ENCODE measurements around the gene ABCD4.

ABCD4 gene

DNA sequence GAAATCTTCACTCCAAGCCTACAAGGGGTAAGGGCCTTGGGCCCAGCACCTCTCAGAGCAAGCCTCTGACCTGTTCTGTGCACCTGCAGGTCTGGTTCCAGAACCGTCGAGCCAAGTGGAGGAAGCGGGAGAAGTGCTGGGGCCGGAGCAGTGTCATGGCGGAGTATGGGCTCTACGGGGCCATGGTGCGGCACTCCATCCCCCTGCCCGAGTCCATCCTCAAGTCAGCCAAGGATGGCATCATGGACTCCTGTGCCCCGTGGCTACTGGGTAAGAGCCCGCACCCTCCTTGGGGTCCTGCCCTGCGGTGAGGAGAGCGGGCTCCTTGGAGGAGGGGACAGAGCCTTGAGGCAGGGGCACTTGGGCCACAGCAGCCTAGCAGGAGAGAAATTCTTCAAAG, 43.2 kb downstream of the ABCD4 start:
- no peak for DNase-seq (ENCODE audit: low spot score)

DNA sequence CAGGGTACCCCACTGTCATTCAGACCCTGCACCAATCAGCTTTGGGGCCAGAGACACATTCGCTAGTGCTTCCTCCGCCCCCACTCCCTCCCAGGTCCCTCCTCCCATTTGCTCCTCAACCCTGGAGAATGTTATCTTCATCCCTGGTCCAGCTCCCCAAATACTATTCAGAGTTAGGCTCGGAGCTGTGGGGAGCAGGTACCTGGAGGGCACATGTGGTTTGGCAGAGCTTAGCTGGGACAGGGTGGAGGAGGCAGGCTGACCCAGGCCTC, 44.0 kb downstream of the ABCD4 start:
- no peak for DNase-seq (ENCODE audit: low spot score)

DNA sequence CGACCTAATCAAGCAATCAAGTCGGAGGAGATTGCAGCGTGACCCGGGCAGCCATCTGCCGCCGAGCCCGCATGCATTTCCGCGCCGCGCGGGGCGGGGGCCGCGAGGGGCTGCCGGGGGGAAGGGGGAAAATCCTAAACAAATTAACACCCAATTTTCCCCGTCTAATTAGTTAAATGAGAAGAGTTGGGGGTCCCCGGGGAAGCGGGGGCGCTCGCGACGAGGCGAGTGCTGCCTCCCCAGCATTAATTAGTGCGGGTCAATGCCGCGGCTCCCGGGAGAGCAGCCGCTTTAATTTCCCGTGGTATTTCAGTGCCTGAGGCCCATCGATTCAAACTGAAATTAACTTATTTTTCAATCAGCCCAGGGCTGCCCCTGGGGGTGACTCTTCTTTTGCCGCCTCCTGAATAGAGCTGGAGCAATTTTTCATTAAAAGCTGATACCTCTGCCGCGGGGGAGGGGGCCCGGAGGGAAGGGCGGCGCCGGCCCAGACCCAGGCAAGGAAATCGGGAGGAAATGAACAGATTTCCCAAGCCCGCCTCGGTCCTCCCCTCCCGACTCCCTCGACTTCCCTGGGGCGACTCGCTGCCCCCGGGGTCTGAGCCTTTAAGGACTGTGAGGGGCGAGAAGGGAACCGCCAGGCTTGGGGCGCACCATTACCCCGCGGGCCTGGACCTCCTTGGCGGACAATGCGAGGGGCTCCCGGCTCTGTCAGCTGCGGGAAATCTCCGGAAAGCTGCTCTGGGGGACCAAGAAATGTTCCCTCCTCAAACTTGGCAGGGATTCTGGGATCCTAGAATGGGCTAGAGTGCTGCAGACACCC, 44.6 kb downstream of the ABCD4 start:
- no peak for DNase-seq (ENCODE audit: low spot score)

DNA sequence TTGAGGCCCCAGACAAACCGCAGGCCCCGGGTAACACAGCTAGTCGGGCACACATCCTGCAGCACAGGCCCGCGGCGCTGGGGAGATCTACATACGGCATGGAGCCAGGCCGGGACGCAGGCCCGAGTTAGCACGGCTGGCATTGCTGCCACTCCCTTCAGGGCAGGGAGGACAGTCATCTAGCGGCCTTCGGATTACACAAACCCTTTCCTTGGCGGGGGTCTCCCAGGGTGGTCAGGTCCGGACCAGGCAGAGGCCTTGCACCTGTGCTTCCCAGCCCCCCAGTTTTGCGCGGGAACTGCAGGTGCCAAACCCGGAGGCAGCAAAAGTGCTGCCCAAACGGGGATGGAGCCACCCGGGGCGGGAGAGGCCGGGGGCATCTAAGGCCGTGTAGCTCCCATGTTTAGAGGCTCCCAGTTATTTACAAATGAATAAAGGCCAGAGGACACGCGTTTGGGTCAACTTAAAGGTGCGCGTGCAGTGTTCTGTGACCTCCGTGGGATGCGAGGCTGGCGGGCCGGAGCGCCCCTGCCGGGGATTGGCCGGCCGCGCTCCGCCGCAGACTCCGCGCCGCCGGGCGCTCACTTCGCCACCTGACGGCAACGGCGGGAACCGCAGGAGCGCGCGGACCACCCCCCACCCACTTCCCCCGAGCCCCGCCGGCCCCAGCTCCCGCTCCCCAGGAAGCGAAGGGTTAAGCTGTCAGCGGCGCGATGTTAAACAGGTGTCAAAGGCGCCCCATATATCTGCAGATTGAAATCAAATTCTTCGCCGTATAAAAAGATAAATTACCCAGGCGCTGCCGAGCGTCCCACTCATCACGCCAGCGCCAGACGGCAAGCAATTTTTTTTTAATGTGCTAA, 45.4 kb downstream of the ABCD4 start:
- peak; percentile 91 for DNase-seq (ENCODE audit: low spot score)

DNA sequence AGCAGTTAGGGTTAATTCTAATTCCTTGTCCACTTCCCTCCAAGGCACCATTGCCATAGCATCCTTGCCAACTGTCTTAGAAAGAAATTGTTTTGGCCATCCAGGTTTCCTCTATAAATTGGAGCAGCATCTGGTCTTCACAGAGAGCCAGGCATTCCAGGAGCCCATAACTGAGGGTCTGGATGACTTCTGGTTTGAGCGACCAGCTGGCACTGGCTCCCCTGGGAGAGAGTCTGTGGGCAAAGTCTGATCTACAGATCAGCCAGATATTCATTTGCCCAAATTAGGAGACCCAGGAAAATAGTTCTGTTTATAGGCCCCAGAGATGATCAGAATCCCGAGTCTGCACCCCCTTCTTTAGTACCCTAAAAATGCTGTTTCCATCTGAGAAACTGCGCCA, 47.5 kb downstream of the ABCD4 start:
- DNase-seq (ENCODE audit: low spot score) = no peak

DNA sequence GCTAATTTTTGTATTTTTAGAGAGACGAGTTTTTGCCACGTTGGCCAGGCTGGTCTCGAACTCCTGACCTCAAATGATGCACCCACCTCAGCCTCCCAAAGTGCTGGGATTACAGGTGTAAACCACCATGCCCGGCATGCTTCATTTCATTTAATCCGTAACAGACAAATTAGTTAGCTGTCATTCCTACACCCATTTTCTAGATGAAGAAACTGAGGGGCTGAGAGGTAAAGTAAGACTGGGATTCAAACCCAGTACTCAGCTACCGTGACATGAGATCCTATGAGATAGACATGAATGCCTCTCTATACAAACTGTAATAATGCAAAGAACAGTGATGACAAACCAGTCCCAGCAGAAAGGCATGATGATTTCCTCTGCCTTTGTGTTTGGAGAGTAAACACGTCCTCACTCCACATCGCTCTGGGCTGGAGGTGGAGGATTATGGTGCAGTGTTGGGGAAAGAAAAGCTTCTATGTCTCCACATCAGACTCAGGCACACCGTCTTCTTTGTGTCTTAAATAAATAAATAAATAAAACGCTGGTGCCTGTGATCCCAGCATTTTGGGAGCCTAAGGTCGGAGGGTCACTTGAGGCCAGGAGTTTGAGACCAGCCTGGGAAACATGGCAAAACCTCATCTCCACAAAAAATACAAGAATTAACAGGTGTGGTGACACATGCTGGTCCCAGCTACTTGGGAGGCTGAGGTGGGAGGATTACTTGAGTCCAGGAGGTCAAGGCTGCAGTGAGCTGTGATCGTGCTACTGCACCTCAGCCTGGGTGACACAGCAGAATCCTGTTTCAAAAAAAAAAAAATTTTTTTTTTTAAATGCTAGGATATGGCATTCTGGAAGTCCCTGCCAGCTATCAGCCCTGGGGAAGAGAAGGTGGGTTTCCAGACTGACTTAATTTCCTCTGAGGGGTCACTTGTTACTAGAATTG, 53.0 kb downstream of the ABCD4 start:
- DNase-seq (ENCODE audit: low spot score) = no peak

DNA sequence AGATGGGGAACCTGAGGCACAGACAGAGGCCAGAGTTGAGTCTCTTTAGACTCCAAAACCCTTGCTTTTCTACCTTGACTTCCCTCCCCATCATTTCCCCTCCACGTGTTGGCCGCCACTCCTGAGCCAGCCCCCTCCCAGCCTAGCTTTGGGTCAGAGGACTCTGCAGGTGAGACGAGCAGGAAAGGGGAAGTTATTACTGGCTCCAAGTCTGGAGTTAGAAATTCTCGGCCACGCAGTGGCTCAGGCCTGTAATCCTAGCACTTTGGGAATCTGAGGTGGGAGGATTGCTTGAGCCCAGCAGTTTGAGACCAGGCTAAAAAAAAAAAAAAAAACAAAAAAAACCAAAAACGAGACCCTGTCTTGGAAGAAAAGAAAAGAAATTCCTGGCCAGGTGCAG, 54.7 kb downstream of the ABCD4 start:
- DNase-seq (ENCODE audit: low spot score) = no peak

DNA sequence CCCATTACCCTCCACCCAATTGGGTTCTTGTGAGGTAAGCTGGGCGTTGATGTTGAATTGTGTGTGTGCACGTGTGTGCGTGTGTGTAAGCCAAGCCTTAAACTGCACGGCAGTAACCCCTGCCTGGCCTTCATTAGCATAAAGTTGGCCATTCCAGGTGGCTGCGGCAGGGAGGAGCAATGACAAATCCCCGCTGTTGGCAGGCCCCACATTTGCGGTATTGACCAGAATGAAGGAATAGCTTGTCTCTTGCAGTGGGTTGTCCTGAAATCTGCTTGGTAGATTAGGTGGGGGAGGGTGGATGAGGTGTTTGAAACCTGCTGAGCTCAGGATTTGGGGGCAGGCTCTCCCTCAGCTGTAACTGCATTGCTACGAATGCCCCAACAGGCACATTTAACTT, 56.2 kb downstream of the ABCD4 start:
- no peak for DNase-seq (ENCODE audit: low spot score)

DNA sequence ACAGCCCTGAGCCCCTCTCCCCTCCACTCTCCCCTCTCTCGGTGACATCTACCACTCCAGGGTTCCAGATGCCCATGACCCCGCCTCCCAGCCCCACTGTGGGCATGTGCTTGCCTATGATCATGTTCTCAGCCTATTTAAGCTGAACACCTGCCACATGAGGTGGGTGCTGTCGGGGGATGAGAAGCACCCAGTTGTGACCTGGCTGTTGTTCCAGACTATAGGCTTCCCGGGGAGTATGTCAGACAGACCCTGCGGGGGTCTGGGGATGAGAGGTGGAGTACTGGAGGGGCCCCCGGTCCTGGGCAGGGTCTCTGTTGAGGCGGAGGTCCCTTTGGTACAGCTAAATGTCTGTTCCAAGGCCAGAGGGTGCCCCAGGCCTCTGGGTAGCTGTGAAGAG, 57.4 kb downstream of the ABCD4 start:
- no peak for DNase-seq (ENCODE audit: low spot score)

DNA sequence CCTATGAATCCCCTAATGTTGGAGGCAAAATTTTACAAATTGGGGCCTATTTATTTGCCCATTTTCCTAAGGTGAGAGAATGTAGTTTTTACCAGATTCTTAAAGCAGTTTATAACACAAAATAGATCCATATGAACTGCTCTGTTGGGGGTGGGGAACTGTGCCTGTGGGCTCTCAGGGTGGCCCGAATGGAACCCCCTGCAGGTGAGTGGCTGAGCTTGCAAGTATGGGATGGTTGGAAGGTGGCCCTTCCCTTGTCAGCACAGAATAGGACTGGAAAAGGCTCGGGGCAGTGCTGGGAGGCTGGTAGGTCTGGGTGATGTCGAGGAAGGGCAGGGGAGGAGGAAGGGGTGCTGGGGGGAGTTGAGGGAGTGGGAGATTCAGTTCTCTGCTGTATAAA, 58.6 kb downstream of the ABCD4 start:
- DNase-seq (ENCODE audit: low spot score) = no peak

DNA sequence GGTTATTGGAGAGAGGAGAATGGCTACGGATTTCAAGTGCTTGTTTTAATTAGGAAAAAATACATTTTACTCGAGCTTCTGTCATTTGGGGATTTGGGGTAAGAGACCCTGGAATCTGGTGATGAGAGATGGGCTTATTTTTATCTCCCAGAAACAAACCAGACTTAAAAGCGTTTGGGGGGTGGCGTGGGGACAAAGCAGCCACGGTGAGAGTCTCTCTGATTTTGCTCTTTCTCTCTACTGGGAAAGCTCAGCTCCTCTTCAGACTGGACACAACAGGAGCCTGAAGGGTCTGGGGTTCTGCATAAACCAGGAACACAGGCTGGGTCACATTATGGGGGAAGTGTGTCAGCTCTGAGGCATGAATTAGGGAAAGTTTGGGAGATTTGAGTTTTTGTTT, 59.7 kb downstream of the ABCD4 start:
- no peak for DNase-seq (ENCODE audit: low spot score)

DNA sequence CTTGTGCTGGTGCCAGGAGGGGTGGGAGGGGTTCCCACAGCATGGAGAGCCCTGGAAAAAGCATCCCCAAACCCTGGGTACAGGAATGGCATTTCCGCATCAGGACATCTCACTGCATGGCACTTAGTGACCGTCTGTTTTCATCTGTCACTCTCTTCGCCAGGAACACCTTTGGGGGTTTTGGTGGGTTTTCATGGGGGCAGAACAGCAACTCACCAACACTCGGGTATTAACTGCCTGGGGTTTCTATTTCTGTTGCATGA, 60.0 kb downstream of the ABCD4 start:
- DNase-seq (ENCODE audit: low spot score) = no peak

DNA sequence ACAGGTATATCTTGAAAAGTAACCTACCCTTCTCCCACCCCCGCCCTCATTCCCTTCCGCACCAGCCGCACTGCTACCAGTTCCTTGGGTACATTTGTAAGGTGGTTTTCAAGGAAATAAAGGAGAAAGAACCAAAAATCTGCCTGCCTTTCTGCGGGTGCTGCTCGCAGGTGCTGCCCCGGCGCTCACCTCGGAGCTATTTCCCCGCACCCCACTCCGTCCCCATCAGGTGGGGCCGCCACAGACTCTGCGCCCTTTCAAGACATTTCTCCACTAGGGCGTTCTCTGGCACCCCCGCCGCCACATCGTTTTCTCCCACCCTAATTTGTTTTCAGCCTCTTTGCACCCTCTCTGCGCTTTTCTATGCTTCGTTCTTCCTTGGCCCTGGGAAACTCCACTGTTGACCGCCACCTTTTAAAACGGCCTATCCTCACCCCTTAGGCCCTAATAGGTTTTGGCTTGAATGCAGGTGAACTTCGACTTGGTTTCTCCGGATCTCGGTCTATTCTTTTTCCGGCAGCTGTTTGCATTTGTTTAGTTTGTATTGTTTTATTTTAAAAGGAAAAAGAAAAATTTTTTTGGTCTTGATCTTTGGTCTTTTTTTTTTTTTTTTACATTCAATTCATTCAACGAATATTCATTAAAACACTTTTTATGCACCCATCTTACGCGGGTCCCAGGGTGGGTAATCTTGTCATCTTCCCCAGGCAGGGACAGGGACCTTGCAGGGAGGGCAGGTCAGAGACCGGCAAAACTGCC, 60.5 kb downstream of the ABCD4 start:
- DNase-seq (ENCODE audit: low spot score) = no peak

DNA sequence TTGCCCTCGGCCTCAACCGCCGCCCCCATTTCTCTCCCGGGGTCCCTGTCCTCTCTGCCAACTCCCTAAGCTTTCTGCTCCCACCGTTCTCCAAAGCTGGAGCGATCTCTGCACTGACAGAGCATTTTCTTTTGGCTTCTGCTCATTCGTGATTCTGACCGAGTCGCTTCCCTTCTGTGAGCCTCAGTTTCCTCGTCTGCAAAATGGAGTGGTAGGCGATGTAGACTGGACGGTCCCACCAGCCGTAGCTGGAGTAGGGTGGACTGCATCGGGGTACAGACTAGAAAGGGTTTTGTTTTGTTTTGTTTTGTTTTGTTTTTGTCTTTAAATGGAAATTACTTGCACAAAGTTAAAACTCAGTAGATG, 61.1 kb downstream of the ABCD4 start:
- no peak for DNase-seq (ENCODE audit: low spot score)

DNA sequence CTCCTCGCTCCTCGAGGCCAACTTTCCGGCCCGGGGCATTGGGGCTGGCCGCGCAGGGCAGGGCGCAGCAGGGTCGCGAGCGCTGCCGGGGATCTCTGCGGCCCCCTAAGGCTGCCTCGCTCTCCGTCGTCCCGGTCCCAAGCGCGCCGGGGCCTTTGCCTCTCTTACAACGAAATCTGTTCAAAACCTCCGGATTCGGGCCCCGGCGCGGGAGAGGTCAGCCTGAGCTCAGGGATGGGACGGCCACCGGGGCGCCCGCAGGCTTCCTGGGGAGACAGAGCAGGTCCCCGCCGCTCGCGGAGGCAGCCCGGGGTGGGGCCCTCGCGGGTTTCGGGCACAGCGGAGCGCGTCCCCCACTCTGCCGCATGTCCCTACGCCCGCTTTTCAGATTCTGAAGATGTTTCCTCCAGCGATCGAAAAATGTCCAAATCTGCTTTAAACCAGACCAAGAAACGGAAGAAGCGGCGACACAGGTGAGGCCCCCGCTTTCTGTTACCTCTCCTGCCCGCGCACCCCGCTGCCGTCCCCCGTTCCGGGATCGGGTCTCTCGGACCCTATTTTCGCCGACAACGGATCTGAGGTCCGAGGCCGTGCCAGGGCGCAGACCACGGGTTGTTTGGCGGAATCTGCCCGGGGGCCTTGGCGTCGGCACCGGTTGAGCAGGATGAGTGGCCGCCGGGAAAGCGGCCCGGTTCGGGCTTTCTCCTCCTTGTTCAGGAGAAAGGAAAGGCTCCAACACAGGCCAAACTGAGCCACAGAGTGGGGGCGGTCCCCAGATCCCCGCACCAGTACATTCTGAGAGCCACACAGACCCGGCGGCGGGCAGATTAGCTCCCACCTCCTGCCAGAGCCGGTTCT, 61.7 kb downstream of the ABCD4 start:
- DNase-seq (ENCODE audit: low spot score) = peak; percentile 43

DNA sequence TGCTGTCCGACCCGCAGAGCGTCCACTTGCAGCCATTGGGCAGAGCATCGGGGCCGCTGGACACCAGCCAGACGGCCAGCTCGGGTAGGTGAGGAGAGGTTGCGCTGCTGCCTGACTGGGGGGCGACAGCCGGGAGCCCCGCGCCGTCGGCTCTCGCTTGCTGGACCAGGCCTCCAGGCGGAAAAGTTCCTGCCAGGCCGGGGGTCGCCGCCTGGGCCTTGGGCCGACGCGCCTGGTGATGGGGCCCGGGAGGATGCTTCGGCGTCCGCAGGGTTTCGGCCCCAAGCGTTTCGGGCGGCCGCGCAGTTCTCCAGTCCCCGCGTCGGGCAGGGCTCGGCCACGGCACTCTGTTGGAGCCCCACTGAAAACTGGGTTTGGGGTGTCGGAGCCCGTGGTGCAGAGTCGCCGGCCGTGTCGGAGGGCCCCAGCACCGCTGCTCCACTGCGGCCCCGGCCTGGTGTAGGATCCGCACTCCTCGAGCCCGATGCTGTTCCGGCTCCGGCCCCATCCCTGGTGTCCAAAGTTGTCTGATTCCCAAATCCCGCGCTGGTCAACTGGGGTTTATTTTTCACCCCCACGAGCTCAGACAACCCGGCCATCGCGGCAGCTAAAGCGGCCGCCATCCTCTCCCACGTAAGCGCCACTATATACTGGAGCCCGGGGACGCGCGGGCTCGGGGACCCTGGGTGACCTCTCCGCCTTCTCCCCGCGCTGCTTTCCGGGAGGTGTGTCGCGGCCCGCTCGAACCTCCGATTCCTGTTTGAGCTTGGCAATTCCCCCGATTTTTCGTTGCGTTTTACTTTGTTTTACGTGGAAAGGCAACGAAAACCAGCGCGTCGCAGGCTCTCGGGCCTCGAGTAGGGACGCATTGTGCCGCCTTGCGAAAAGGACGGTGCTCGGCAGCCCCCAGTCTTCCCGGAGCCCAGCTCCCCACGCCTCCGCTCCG, 62.6 kb downstream of the ABCD4 start:
- peak; percentile 40 for DNase-seq (ENCODE audit: low spot score)

DNA sequence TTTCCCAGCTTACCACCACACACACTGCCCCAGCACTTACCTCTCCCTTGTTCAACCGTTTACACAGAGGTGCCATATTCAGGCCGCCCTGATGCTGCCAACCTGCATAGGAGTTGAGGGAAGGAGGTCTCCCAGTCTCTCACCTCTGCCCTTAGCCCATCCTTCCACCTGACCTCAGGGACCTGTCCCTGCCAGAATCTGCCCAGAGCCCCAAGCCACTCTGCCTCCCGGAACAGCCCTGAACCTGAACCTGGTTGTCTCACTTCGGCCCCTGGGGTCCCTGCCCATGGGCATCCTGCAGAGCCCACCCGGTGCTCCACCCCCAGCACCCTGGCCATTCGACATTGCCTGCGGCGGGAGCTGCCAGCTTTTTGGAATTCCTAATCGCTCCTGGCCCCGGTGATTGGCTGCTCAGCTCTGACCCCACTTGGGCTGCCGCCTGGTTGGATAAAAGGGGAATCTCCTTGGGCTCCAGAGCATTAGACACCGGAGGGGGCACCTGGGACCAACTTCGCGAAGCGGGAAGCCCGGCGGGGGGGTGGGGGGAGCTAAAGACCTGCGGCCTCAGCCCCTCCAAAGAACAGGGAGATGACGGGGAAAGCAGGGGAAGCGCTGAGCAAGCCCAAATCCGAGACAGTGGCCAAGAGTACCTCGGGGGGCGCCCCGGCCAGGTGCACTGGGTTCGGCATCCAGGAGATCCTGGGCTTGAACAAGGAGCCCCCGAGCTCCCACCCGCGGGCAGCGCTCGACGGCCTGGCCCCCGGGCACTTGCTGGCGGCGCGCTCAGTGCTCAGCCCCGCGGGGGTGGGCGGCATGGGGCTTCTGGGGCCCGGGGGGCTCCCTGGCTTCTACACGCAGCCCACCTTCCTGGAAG, 63.5 kb downstream of the ABCD4 start, which contains the start of gene VSX2:
Gene VSX2 (plus strand): TSS at position 476 of the 874 bp plus-strand sequence. CDS start 113 bp downstream, at position 589.
- no peak for DNase-seq (ENCODE audit: low spot score)

DNA sequence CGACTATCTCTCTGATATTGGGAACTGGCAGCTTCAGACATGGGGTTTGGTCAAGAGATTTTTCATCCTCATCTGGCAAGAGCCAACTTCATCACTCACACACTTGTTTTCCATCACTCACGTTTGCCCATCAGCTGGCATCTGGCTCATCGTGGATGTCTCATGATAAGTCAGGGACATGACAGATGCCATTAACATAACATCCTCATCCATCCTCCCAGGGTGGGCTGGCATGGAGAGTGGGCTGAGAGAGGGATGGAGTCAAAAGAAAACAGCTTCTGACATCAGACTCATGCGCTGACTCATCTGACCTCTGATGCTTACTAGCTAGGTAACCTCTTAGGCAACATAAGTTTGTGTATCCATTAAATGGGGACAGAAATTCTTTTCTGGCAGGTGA, 65.3 kb downstream of the ABCD4 start:
- DNase-seq (ENCODE audit: low spot score) = no peak
